Medulla oblongata (tissue), 1 donor: ENCODE data around the gene SNED1.
"Not testable (repeated sequence)": the region's sequence is repeated elsewhere in the genome, so short reads cannot be mapped to it uniquely, and the experiment has no call there.

Experiments used
- DNase-seq: peaks from one replicate; pipeline ENCODE4 v3.0.0-alpha.2; 2015; ENCODE audit errors: extremely low spot score

Gene SNED1

GRCh38 chr2:241084856-241085444 is 86.5 kb downstream of the SNED1 start:
- no peak for DNase-seq

GRCh38 chr2:241087420-241088268 is 89.2 kb downstream of the SNED1 start:
- no peak for DNase-seq

- DNase-seq = no peak
These were observed 90.0 kb downstream of the SNED1 start for GRCh38 chr2:241088376-241088775.

GRCh38 chr2:241088791-241089732 is 90.6 kb downstream of the SNED1 start:
- no peak for DNase-seq

GRCh38 chr2:241091201-241091600 is 92.8 kb downstream of the SNED1 start:
- DNase-seq = no peak

- no peak for DNase-seq
These were observed 93.5 kb downstream of the SNED1 start for GRCh38 chr2:241091734-241092445.

DNA sequence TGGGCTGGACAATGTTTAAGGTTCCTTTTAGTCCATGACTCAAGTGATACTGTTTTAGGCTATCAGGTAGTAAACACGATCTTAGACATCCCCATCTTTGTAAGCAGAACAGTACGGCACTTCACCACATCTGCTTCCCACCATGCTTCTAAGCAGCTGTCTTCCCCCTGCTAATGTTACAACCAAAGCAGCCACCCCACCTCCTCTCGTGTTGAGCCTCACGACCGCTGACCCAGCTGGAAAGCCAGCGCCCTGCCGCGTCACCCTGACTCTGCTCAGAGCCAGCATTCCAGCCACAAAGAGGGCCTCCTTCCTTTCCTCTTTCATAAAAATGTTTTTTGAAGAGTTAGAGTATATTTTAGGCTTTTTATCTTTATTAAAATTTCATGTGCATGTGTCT is 94.3 kb downstream of the SNED1 start:
- no peak for DNase-seq

DNA sequence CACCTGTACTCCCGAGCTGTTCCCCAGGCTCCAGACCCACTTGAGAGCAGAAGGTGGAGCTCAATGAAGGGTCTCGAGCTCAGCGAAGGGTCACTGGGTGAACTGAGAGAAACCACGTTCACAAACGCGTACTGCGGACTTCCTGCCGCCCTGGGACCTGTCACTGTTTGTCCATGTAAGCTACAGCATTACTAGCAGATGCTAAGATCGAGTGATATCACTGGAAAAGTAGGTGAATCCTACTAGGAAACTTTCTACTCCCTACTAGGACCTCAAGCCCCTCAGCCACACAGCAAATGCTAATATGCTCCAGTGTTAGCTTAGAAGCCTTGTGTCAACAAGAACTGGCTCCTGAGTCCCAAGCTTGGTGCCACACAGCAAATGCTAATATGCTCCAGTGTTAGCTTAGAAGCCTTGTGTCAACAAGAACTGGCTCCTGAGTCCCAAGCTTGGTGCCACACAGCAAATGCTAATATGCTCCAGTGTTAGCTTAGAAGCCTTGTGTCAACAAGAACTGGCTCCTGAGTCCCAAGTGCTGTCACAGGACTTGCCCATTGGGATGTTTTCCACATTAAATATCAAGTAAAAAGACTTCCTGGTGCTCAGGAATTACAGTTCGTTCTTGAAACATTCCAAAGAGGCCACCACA is 94.8 kb downstream of the SNED1 start:
- peak; percentile 32 for DNase-seq

GRCh38 chr2:241094172-241094571 is 95.8 kb downstream of the SNED1 start:
- peak; percentile 22 for DNase-seq

DNA sequence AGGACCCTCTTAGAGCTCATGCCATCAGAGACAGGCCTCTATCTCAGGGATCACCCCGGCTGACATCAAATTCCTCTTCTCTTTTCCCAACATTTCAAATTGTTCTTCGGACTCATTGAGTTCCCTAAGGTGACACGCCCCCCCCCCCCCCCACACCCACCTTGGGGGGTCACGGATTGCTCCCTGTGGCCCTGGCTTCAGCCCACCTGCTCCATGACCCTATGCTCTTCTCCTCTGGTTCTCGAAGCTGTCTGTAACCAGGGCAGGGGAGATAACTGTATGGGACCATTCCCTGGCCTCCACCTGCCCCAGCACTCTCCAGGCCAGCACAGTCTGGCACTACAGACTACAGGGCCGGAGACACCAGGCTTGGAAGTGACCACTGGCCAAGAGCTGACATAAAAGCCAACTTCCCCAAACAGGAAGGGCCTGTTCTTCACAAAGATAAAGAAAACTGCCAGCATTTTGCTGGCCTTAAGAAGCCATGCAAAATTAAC is 96.6 kb downstream of the SNED1 start:
- peak; percentile 12 for DNase-seq

- no peak for DNase-seq
These were observed 97.3 kb downstream of the SNED1 start for GRCh38 chr2:241095594-241096290.

DNA sequence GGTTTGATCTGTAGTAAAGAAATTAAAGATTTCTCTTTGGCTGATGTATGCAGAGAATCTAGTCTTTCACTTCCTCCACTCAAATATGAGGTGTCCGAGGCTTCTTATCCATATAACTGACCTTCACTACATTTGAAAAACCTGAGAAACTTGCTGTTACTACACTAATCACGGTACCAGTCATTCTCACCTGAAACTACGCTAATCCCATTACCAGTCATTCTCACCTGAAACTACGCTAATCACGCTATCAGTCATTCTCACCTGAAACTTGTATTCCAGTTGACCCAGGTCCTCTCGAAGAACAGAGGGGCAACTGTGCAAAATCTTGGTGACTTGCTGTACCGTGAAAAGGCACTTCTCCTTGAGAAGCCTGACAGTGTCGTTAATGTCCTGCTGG is 98.6 kb downstream of the SNED1 start:
- no peak for DNase-seq

DNA sequence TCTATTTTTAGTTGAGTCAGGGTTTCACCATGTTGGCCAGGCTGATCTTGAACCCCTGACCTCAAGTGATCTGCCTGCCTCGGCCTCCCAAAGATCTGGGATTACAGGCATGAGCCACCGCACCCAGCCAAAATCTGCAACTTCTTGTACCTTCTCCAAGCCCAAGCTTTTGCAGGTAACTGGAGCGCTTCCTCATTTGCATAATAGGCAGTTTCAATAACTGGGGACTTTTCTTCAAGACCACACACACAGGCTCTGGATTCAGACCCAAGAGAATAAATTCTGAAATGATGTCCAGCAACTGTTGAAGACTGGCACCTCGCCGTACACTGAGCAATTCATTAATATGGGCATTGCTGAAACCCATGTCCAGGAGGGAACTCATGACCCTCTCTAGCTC is 100.8 kb downstream of the SNED1 start:
- no peak for DNase-seq

DNA sequence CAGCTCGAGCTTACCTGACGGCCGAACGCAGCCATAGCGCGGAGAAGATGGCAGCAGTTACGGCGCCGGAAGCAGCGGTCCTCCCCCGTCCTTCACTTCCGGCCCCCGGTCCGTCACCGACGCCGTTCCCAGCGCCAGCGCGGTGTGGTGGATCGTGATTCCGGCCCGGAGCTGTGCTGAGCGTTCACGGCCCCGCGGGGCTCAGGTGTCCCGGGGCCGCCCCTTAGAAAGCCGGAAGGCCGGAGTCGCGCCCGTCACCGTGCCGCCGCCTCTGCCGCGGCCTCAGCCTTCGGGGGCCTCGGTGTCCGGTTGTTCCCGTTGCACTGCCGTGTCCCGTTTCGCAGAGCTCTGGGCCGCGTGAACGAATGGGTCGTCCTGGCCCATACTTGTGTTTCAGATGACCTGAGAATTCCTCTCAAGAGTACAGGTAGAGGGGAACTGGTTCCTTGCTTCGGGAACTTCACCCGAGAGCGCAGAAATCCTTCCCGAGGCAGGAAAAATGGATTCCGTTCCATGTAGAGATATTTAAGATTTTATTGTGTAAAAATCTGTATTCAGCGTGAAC is 103.9 kb downstream of the SNED1 start, which contains the start of gene MTERF4:
Gene MTERF4, minus strand, starts transcription at position 49 of the 565 bp plus-strand sequence. Its CDS starts 14 bp downstream, at position 35.
- DNase-seq = peak; percentile 86

- no peak for DNase-seq
These were observed 104.8 kb downstream of the SNED1 start for GRCh38 chr2:241103176-241103595.

- not testable (repeated sequence) for DNase-seq
These were observed 106.2 kb downstream of the SNED1 start for GRCh38 chr2:241104611-241105010.

DNA sequence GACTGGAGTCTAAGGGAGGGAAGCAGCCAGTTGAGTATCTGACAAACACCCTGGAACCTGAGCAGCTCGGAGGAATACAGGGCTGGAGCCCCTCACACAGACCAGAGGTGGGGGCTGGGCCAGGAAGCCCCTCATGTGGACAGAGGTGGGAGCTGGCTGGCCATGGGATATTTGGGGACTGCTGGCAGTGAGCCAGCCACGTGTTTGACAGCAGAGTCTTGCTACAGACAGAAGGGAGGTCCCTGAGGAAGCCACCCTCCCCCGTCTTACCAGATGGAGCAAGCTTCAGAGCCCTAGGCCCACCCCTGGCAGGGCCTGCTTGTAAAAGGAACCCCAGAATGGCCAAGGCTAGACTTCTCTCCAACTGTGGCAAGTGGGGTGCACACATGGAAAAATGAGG is 107.2 kb downstream of the SNED1 start:
- DNase-seq = no peak

- no peak for DNase-seq
These were observed 108.8 kb downstream of the SNED1 start for GRCh38 chr2:241107031-241107783.
